HG03139 (cell line): ENCODE results near the gene CACNA1C.

Source experiments
- ATAC-seq: cut with Tn5 transposase; IDR thresholded peaks from one replicate; pipeline ENCODE4 v1.9.1; 2021; ENCODE audit not compliant: unreplicated experiment

The CACNA1C gene

GRCh38 chr12:2493086-2493485, 440.3 kb downstream of the CACNA1C start:
- no peak for ATAC-seq

GRCh38 chr12:2494486-2495192, 441.9 kb downstream of the CACNA1C start:
- ATAC-seq: no peak

GRCh38 chr12:2495417-2496112, 442.8 kb downstream of the CACNA1C start:
- no peak for ATAC-seq

GRCh38 chr12:2498964-2499500, 446.2 kb downstream of the CACNA1C start:
- no peak for ATAC-seq

GRCh38 chr12:2501464-2502191, 448.8 kb downstream of the CACNA1C start:
- ATAC-seq: no peak

GRCh38 chr12:2503036-2503435, 450.2 kb downstream of the CACNA1C start:
- no peak for ATAC-seq

GRCh38 chr12:2503762-2504161, 451.0 kb downstream of the CACNA1C start:
- no peak for ATAC-seq

- ATAC-seq: no peak
Observed at GRCh38 chr12:2504577-2504976, 451.8 kb downstream of the CACNA1C start.

- no peak for ATAC-seq
Observed at GRCh38 chr12:2507814-2508213, 455.0 kb downstream of the CACNA1C start.

GRCh38 chr12:2509137-2509536, 456.4 kb downstream of the CACNA1C start:
- no peak for ATAC-seq

- no peak for ATAC-seq
Observed at GRCh38 chr12:2510045-2510444, 457.3 kb downstream of the CACNA1C start.

GRCh38 chr12:2513141-2514037, 460.6 kb downstream of the CACNA1C start:
- ATAC-seq: no peak

- no peak for ATAC-seq
Observed at GRCh38 chr12:2514038-2514340, 461.2 kb downstream of the CACNA1C start.

GRCh38 chr12:2520722-2521246, 468.0 kb downstream of the CACNA1C start:
- ATAC-seq: no peak

- ATAC-seq: no peak
Observed at GRCh38 chr12:2523317-2523716, 470.5 kb downstream of the CACNA1C start.

GRCh38 chr12:2523844-2524243, 471.1 kb downstream of the CACNA1C start:
- ATAC-seq: no peak

GRCh38 chr12:2526371-2526770, 473.6 kb downstream of the CACNA1C start:
- ATAC-seq: no peak

- no peak for ATAC-seq
Observed at GRCh38 chr12:2528001-2528400, 475.2 kb downstream of the CACNA1C start.

- no peak for ATAC-seq
Observed at GRCh38 chr12:2529807-2530206, 477.0 kb downstream of the CACNA1C start.

- ATAC-seq: no peak
Observed at GRCh38 chr12:2531371-2531770, 478.6 kb downstream of the CACNA1C start.

GRCh38 chr12:2533036-2533435, 480.2 kb downstream of the CACNA1C start:
- no peak for ATAC-seq
